ENCODE results near the gene TLE3.

The TLE3 gene

DNA sequence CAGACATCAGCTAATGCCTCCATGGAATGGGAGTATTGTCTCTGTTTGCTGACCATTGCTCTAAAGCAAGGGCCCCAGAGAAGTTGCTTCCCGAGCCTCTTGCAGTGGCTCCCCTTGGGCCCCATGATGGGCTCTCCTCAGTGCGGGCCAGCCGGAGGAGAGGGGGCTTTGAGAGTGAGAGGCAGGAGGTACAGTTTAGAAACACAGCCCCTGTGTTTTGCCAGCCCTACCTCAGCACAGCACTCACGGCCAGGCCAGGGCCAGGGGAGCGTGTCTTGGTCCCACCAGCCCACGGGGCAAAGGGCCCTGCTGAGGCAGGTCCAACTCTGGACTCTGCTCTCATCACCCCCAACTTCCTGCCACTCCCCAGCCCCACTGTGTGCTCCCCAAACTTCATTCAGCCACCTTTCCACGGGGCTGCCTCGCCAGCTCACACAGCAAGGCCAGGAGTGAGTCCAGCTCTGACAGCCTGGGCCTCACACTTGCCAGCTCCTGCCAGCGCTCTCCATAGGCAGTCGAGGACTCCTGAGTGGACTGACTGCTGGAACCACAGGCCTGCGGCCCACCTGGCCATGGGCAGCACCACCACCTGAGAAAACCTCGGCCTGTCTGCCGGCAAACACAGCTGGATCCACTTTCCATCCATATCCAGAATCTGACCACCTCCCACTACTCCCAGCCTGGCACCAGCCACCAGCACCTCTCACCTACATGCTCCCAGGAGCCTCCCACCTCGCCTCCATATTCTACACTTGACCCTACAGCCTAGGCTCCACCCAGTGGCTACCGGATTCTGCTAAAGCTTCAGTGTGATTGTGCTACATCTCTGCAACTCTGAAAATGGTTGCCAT lies 99.0 kb downstream of the TLE3 start:
- no peak for FAIRE-seq

DNA sequence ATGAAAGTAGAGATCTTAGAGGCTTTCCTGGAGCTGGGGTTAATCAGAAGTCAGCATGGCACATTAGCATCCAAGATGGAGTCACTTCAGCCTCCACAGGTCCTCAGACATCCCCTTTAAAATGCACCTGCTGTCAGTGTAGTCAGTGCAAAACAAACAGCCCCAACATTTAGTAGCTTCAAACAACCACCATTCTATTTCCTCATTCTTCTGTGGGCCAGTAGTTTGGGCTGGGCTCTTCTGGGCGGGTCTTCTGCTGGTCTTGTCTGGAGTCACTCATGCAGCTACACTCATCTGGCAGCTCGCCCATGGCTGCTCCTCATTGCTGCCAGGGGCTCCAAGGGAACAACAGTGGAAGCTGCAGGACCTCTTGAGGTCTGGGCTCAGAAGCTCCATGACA lies 99.9 kb downstream of the TLE3 start:
- no peak for FAIRE-seq
